WTC11 (cell line): ENCODE data around the gene KCNH3. TPM values are rescaled to one million over a fixed set of nuclear protein-coding genes. Genes with fewer than 3 reads are reported as not detected.

Experiments used
- ATAC-seq: fragments of 200-7000 bp; cut with Tn5 transposase; 2 replicates; pipeline ENCODE4 v1.10.0; 2021; ENCODE audit warnings: mild to moderate bottlenecking, moderate library complexity
- CTCF ChIA-PET: fragments of 300-600 bp; sonication (Branson Sonifier 250); formaldehyde crosslinking; loops from one replicate; lab custom pipeline; 2021; ENCODE audit warnings: antibody characterized with exemption; lab: Charles Lee
- POLR2A ChIA-PET: fragments of 350-600 bp; sonication (Branson Sonifier 250); formaldehyde crosslinking; loops from one replicate; lab custom pipeline; 2021; ENCODE audit warnings: antibody characterized with exemption; lab: Charles Lee
- DNase-seq: peaks from one replicate; pipeline ENCODE4 v3.0.0; 2021; ENCODE audit warnings: low spot score
- H3K27ac Mint-ChIP-seq: 2 replicates; pipeline ENCODE4 v1.8.0; 2021; ENCODE audit warnings: mixed read lengths
- H3K27me3 Mint-ChIP-seq: 2 replicates; pipeline ENCODE4 v1.8.0; 2021; ENCODE audit warnings: low read depth, mild to moderate bottlenecking, moderate library complexity, mixed read lengths
- H3K36me3 Mint-ChIP-seq: 2 replicates; pipeline ENCODE4 v1.8.0; 2021; ENCODE audit warnings: mixed read lengths
- H3K4me1 Mint-ChIP-seq: 2 replicates; pipeline ENCODE4 v1.8.0; 2022; ENCODE audit warnings: mixed read lengths
- H3K4me3 Mint-ChIP-seq: 2 replicates; pipeline ENCODE4 v1.8.0; 2021; ENCODE audit warnings: mild to moderate bottlenecking, moderate library complexity, mixed read lengths
- H3K9me3 Mint-ChIP-seq: 2 replicates; pipeline ENCODE4 v1.8.0; 2021; ENCODE audit warnings: mixed read lengths
- ATF1 ChIP-seq: sonication (generic); formaldehyde crosslinking; IDR thresholded peaks from 2 replicates; pipeline ENCODE4 v1.8.1; 2023; ENCODE audit warnings: mild to moderate bottlenecking, moderate library complexity, missing genetic modification reagents
- CTCF ChIP-seq: fragments of 200-600 bp; IDR thresholded peaks from 2 replicates; pipeline ENCODE4 v1.8.0; 2022; ENCODE audit warnings: antibody characterized with exemption
- EMX1 ChIP-seq: fragments of 250-450 bp; sonication (Bioruptor Pico); IDR thresholded peaks from 2 replicates; pipeline ENCODE4 v1.8.0; 2021; ENCODE audit warnings: mild to moderate bottlenecking
- JUN ChIP-seq: sonication (generic); formaldehyde crosslinking; IDR thresholded peaks from 2 replicates; pipeline ENCODE4 v1.8.0; 2023; ENCODE audit warnings: mild to moderate bottlenecking, missing genetic modification reagents
- MXD4 ChIP-seq: fragments of 250-450 bp; sonication (Bioruptor Pico); IDR thresholded peaks from 2 replicates; pipeline ENCODE4 v1.8.0; 2021; ENCODE audit warnings: mild to moderate bottlenecking, moderate library complexity, borderline replicate concordance
- NFE2L1 ChIP-seq: sonication (generic); formaldehyde crosslinking; IDR thresholded peaks from 2 replicates; pipeline ENCODE4 v1.8.1; 2023; ENCODE audit warnings: missing genetic modification reagents
- NFYB ChIP-seq: sonication (generic); formaldehyde crosslinking; conservative IDR thresholded peaks from 2 replicates; pipeline ENCODE4 v1.8.0; 2022; ENCODE audit warnings: low read depth, missing genetic modification reagents
- NR2C2 ChIP-seq: sonication (generic); formaldehyde crosslinking; IDR thresholded peaks from 2 replicates; pipeline ENCODE4 v1.8.0; 2022; ENCODE audit warnings: mild to moderate bottlenecking, missing genetic modification reagents
- NR3C1 ChIP-seq: sonication (generic); formaldehyde crosslinking; conservative IDR thresholded peaks from 2 replicates; pipeline ENCODE4 v1.8.1; 2023; ENCODE audit warnings: low read depth, mild to moderate bottlenecking, missing genetic modification reagents
- OVOL2 ChIP-seq: fragments of 250-450 bp; sonication (Bioruptor Pico); IDR thresholded peaks from 2 replicates; pipeline ENCODE4 v1.9.0; 2021; ENCODE audit warnings: mild to moderate bottlenecking, borderline replicate concordance
- RORB ChIP-seq: fragments of 250-450 bp; sonication (Bioruptor Pico); IDR thresholded peaks from 2 replicates; pipeline ENCODE4 v1.9.0; 2021; ENCODE audit warnings: mild to moderate bottlenecking
- SMAD4 ChIP-seq: sonication (generic); formaldehyde crosslinking; IDR thresholded peaks from 2 replicates; pipeline ENCODE4 v1.8.0; 2022; ENCODE audit warnings: mild to moderate bottlenecking, missing genetic modification reagents
- SP1 ChIP-seq: sonication (generic); formaldehyde crosslinking; conservative IDR thresholded peaks from 2 replicates; pipeline ENCODE4 v1.8.1; 2022; ENCODE audit warnings: missing genetic modification reagents
- TEAD4 ChIP-seq: sonication (generic); formaldehyde crosslinking; IDR thresholded peaks from 2 replicates; pipeline ENCODE4 v1.8.0; 2022; ENCODE audit warnings: mild to moderate bottlenecking, missing genetic modification reagents
- ZNF263 ChIP-seq: sonication (generic); formaldehyde crosslinking; IDR thresholded peaks from 2 replicates; pipeline ENCODE4 v1.8.1; 2022; ENCODE audit warnings: low read depth, mild to moderate bottlenecking, moderate library complexity, missing genetic modification reagents
- ZNF281 ChIP-seq: sonication (generic); formaldehyde crosslinking; IDR thresholded peaks from 2 replicates; pipeline ENCODE4 v1.8.0; 2023; ENCODE audit warnings: mild to moderate bottlenecking, missing genetic modification reagents
- ZNF317 ChIP-seq: sonication (generic); formaldehyde crosslinking; IDR thresholded peaks from 2 replicates; pipeline ENCODE4 v1.8.1; 2023; ENCODE audit warnings: low read depth, mild to moderate bottlenecking, moderate library complexity, missing genetic modification reagents, borderline replicate concordance
- total RNA-seq: library from RNA; stranded (reverse); gene quantifications from 3 replicates; pipeline ENCODE4 v1.2.3, GENCODE V29; 2021
- TF ChIP-seq, protein P1 (sequence below): sonication (generic); formaldehyde crosslinking; IDR thresholded peaks from 2 replicates; pipeline ENCODE4 v1.8.1; 2022; ENCODE audit warnings: mild to moderate bottlenecking, moderate library complexity, missing genetic modification reagents
- TF ChIP-seq, protein P2 (sequence below): fragments of 250-450 bp; sonication (Bioruptor Pico); IDR thresholded peaks from 2 replicates; pipeline ENCODE4 v1.8.0; 2021; ENCODE audit warnings: mild to moderate bottlenecking
- TF ChIP-seq, protein P3 (sequence below): sonication (generic); formaldehyde crosslinking; IDR thresholded peaks from 2 replicates; pipeline ENCODE4 v1.8.1; 2023; ENCODE audit warnings: mild to moderate bottlenecking, missing genetic modification reagents
- TF ChIP-seq, protein P4 (sequence below): sonication (generic); formaldehyde crosslinking; IDR thresholded peaks from 2 replicates; pipeline ENCODE4 v1.8.1; 2023; ENCODE audit warnings: mild to moderate bottlenecking, moderate library complexity, missing genetic modification reagents

Gene KCNH3
- total RNA-seq, 1 experiment from 2014 or later = 0.44 TPM

DNA sequence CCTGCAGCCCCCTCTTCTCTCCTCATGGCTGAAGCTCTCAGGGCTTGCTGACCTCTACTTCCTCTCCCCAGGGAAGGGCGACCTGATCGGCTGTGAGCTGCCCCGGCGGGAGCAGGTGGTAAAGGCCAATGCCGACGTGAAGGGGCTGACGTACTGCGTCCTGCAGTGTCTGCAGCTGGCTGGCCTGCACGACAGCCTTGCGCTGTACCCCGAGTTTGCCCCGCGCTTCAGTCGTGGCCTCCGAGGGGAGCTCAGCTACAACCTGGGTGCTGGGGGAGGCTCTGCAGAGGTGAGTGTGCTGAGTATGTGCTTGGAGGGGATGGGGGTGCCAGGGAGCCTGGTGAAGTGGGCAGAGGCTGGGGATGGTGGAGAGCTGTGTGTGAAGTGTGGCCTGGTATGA, 15.4 kb downstream of the KCNH3 start:
- no peaks in the 10 kb centered on the region for H3K4me1 Mint-ChIP-seq
- no peak overlapping the region for H3K27ac Mint-ChIP-seq
- ChIA-PET CTCF (interaction anchor here (0.5 to 7.8 kb wide), 38 partner anchors 9 to 466 kb away, joined by 3 to 99 read pairs (median 6); partner anchors contain the start of genes DNAJC22, FAM186B, KCNH3 and PRPF40B), POLR2A (interaction anchor here (0.6 to 1.4 kb wide), 2 partner anchors 187 to 530 kb away, joined by 3 to 4 read pairs; partner anchors contain the start of gene SPATS2)
- H3K36me3 Mint-ChIP-seq = peaks cover 10% of the 10 kb centered on the region
- H3K9me3 Mint-ChIP-seq = no peaks in the 10 kb centered on the region
- TF ChIP-seq, protein P1, sequence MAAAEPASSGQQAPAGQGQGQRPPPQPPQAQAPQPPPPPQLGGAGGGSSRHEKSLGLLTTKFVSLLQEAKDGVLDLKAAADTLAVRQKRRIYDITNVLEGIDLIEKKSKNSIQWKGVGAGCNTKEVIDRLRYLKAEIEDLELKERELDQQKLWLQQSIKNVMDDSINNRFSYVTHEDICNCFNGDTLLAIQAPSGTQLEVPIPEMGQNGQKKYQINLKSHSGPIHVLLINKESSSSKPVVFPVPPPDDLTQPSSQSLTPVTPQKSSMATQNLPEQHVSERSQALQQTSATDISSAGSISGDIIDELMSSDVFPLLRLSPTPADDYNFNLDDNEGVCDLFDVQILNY (CRISPR knock-in tag) = no peak
- TF ChIP-seq ATF1 (no peak), MXD4 (CRISPR knock-in tag) (no peak), NFYB (no peak), ZNF263 (CRISPR knock-in tag) (no peak), SP1 (CRISPR knock-in tag) (no peak), TEAD4 (no peak), OVOL2 (CRISPR knock-in tag) (no peak), NR2C2 (CRISPR knock-in tag) (no peak), SMAD4 (CRISPR knock-in tag) (no peak), NR3C1 (CRISPR knock-in tag) (no peak), JUN (CRISPR knock-in tag) (no peak)
- TF ChIP-seq, protein P2, sequence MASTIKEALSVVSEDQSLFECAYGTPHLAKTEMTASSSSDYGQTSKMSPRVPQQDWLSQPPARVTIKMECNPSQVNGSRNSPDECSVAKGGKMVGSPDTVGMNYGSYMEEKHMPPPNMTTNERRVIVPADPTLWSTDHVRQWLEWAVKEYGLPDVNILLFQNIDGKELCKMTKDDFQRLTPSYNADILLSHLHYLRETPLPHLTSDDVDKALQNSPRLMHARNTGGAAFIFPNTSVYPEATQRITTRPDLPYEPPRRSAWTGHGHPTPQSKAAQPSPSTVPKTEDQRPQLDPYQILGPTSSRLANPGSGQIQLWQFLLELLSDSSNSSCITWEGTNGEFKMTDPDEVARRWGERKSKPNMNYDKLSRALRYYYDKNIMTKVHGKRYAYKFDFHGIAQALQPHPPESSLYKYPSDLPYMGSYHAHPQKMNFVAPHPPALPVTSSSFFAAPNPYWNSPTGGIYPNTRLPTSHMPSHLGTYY (CRISPR knock-in tag) = no peak
- H3K4me3 Mint-ChIP-seq = no peak overlapping the region
- DNase-seq (no peak), ATAC-seq (no peak)
- peaks cover 26% of the 10 kb centered on the region for H3K27me3 Mint-ChIP-seq

- H3K36me3 Mint-ChIP-seq = peaks cover 24% of the 10 kb centered on the region
- POLR2A ChIA-PET = no interaction called here
- peaks cover 14% of the 10 kb centered on the region for H3K27me3 Mint-ChIP-seq
- H3K4me3 Mint-ChIP-seq = no peak overlapping the region
- no peak overlapping the region for H3K27ac Mint-ChIP-seq
- CTCF ChIA-PET = interaction anchor here (1.1 to 7.8 kb wide), 4 partner anchors 23 to 209 kb away, joined by 3 to 99 read pairs (median 31); partner anchors contain the start of genes DNAJC22 and SPATS2
- H3K4me1 Mint-ChIP-seq = no peaks in the 10 kb centered on the region
- no peak for ATAC-seq
- no peaks in the 10 kb centered on the region for H3K9me3 Mint-ChIP-seq
- DNase-seq = no peak
- TF ChIP-seq, protein P3, sequence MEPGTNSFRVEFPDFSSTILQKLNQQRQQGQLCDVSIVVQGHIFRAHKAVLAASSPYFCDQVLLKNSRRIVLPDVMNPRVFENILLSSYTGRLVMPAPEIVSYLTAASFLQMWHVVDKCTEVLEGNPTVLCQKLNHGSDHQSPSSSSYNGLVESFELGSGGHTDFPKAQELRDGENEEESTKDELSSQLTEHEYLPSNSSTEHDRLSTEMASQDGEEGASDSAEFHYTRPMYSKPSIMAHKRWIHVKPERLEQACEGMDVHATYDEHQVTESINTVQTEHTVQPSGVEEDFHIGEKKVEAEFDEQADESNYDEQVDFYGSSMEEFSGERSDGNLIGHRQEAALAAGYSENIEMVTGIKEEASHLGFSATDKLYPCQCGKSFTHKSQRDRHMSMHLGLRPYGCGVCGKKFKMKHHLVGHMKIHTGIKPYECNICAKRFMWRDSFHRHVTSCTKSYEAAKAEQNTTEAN (CRISPR knock-in tag) = no peak
- TF ChIP-seq, protein P4, sequence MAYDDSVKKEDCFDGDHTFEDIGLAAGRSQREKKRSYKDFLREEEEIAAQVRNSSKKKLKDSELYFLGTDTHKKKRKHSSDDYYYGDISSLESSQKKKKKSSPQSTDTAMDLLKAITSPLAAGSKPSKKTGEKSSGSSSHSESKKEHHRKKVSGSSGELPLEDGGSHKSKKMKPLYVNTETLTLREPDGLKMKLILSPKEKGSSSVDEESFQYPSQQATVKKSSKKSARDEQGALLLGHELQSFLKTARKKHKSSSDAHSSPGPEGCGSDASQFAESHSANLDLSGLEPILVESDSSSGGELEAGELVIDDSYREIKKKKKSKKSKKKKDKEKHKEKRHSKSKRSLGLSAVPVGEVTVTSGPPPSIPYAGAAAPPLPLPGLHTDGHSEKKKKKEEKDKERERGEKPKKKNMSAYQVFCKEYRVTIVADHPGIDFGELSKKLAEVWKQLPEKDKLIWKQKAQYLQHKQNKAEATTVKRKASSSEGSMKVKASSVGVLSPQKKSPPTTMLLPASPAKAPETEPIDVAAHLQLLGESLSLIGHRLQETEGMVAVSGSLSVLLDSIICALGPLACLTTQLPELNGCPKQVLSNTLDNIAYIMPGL = no peak
- TF ChIP-seq CTCF = no peak
- TF ChIP-seq RORB (CRISPR knock-in tag) = no peak
- TF ChIP-seq, protein P1 (CRISPR knock-in tag) = no peak
- TF ChIP-seq ZNF281 (CRISPR knock-in tag) = no peak
- TF ChIP-seq ZNF263 (CRISPR knock-in tag) = no peak
- no peak for TF ChIP-seq NFE2L1 (CRISPR knock-in tag)
- TF ChIP-seq ZNF317 (CRISPR knock-in tag) = no peak
- TF ChIP-seq EMX1 = no peak
- no peak for TF ChIP-seq ATF1
These were observed 17.0 kb downstream of the KCNH3 start for GRCh38 chr12:49555631-49556390.
